NCI-H2029 treated with DMSO at 0.1 percent for 48 hours (cell line): Measurements from ENCODE around the gene SUSD1.

Experiments
- DNase-seq: peaks from one replicate; lab custom pipeline; 2025; lab: John Stamatoyannopoulos, UW

The SUSD1 gene

GRCh38 chr9:112065806-112066606 lies 109.1 kb downstream of the SUSD1 start:
- DNase-seq: peak; percentile 14

GRCh38 chr9:112064871-112065270 lies 110.2 kb downstream of the SUSD1 start:
- no peak for DNase-seq

- DNase-seq: no peak
Measured at GRCh38 chr9:112063586-112063985, 111.5 kb downstream of the SUSD1 start.

- no peak for DNase-seq
Measured at GRCh38 chr9:112063151-112063550, 111.9 kb downstream of the SUSD1 start.

GRCh38 chr9:112061152-112061740 lies 113.9 kb downstream of the SUSD1 start:
- DNase-seq: no peak

- DNase-seq: no peak
Measured at GRCh38 chr9:112059966-112060320, 115.2 kb downstream of the SUSD1 start.

GRCh38 chr9:112059145-112059965 lies 115.7 kb downstream of the SUSD1 start:
- no peak for DNase-seq

- DNase-seq: no peak
Measured at GRCh38 chr9:112056996-112057395, 118.1 kb downstream of the SUSD1 start.

- no peak for DNase-seq
Measured at GRCh38 chr9:112054916-112055315, 120.2 kb downstream of the SUSD1 start.

GRCh38 chr9:112051812-112052211 lies 123.3 kb downstream of the SUSD1 start:
- no peak for DNase-seq

GRCh38 chr9:112050544-112051475 lies 124.3 kb downstream of the SUSD1 start:
- no peak for DNase-seq

GRCh38 chr9:112049811-112050516 lies 125.1 kb downstream of the SUSD1 start:
- peak; percentile 61 for DNase-seq

- DNase-seq: peak; percentile 61
Measured at GRCh38 chr9:112048924-112049691, 126.0 kb downstream of the SUSD1 start.

GRCh38 chr9:112047538-112048066 lies 127.5 kb downstream of the SUSD1 start:
- DNase-seq: no peak

- no peak for DNase-seq
Measured at GRCh38 chr9:112046181-112046580, 128.9 kb downstream of the SUSD1 start.

- DNase-seq: no peak
Measured at GRCh38 chr9:112044881-112045280, 130.2 kb downstream of the SUSD1 start.

GRCh38 chr9:112044186-112044585 lies 130.9 kb downstream of the SUSD1 start:
- DNase-seq: no peak

GRCh38 chr9:112043423-112043822 lies 131.7 kb downstream of the SUSD1 start:
- DNase-seq: no peak

- DNase-seq: no peak
Measured at GRCh38 chr9:112042769-112043168, 132.3 kb downstream of the SUSD1 start.

- no peak for DNase-seq
Measured at GRCh38 chr9:112042244-112042638, 132.9 kb downstream of the SUSD1 start.
